Central memory CD8-positive, alpha-beta T cell (primary cell): Measurements from ENCODE around the gene ITPR2.
"Not testable (repeated sequence)": the region's sequence is repeated elsewhere in the genome, so short reads cannot be mapped to it uniquely, and the experiment has no call there.

Source experiments
- ATAC-seq: fragments of 150-1000 bp; cut with Tn5 transposase; replicated peaks from 2 replicates; pipeline ENCODE4 v1.10.0; 2022; ENCODE audit warnings: mild to moderate bottlenecking, moderate FRiP score, moderate number of reproducible peaks; ENCODE audit not compliant: poor library complexity, severe bottlenecking; ENCODE audit errors: extremely low read depth
- DNase-seq, 2 donors: peaks; one replicate each; pipeline ENCODE4 v3.0.0; 2021; ENCODE audit warnings: low spot score in 2 of 2
- H3K27ac Mint-ChIP-seq: one replicate; pipeline ENCODE4 v1.8.0; 2022; ENCODE audit warnings: low read depth, mild to moderate bottlenecking, moderate library complexity, mixed read lengths
- H3K27me3 Mint-ChIP-seq: one replicate; pipeline ENCODE4 v1.8.0; 2022; ENCODE audit warnings: mixed read lengths
- H3K36me3 Mint-ChIP-seq: one replicate; pipeline ENCODE4 v1.8.0; 2022; ENCODE audit warnings: mild to moderate bottlenecking, moderate library complexity, mixed read lengths; ENCODE audit not compliant: insufficient read depth
- H3K4me1 Mint-ChIP-seq: one replicate; pipeline ENCODE4 v1.8.0; 2022; ENCODE audit warnings: mixed read lengths
- H3K4me3 Mint-ChIP-seq: one replicate; pipeline ENCODE4 v1.8.0; 2022; ENCODE audit warnings: mild to moderate bottlenecking, moderate library complexity, mixed read lengths
- H3K9me3 Mint-ChIP-seq: one replicate; pipeline ENCODE4 v1.8.0; 2022; ENCODE audit warnings: mixed read lengths

ITPR2 gene

GRCh38 chr12:26863515-26863914 lies 30.5 kb upstream of the ITPR2 start:
- no peaks in the 10 kb centered on the region for H3K9me3 Mint-ChIP-seq
- H3K27ac Mint-ChIP-seq: no peak overlapping the region
- H3K36me3 Mint-ChIP-seq: no peaks in the 10 kb centered on the region
- peaks cover 14% of the 10 kb centered on the region for H3K4me1 Mint-ChIP-seq
- H3K4me3 Mint-ChIP-seq: no peak overlapping the region
- H3K27me3 Mint-ChIP-seq: no peaks in the 10 kb centered on the region
- DNase-seq: no peak
- ATAC-seq: no peak

GRCh38 chr12:26862787-26863186 lies 29.8 kb upstream of the ITPR2 start:
- not testable (repeated sequence) for H3K36me3 Mint-ChIP-seq, H3K27me3 Mint-ChIP-seq, ATAC-seq, H3K9me3 Mint-ChIP-seq, DNase-seq, H3K4me3 Mint-ChIP-seq, H3K27ac Mint-ChIP-seq
- H3K4me1 Mint-ChIP-seq: peaks cover 11% of the 10 kb centered on the region

GRCh38 chr12:26861690-26862089 lies 28.7 kb upstream of the ITPR2 start:
- no peaks in the 10 kb centered on the region for H3K36me3 Mint-ChIP-seq
- no peak overlapping the region for H3K4me3 Mint-ChIP-seq
- no peaks in the 10 kb centered on the region for H3K27me3 Mint-ChIP-seq
- H3K9me3 Mint-ChIP-seq: no peaks in the 10 kb centered on the region
- ATAC-seq (no peak), DNase-seq (no peak)
- no peak overlapping the region for H3K27ac Mint-ChIP-seq
- H3K4me1 Mint-ChIP-seq: peaks cover under 1% of the 10 kb centered on the region

GRCh38 chr12:26857465-26858176 lies 24.6 kb upstream of the ITPR2 start:
- no peak for DNase-seq
- Mint-ChIP-seq H3K4me1 (no peaks in the 10 kb centered on the region), H3K36me3 (no peaks in the 10 kb centered on the region), H3K9me3 (no peaks in the 10 kb centered on the region), H3K27ac (no peak overlapping the region), H3K27me3 (no peaks in the 10 kb centered on the region), H3K4me3 (no peak overlapping the region)
- ATAC-seq: no peak

- no peak overlapping the region for H3K4me3 Mint-ChIP-seq
- H3K27ac Mint-ChIP-seq: no peak overlapping the region
- no peak for DNase-seq
- ATAC-seq: no peak
- H3K36me3 Mint-ChIP-seq: no peaks in the 10 kb centered on the region
- no peaks in the 10 kb centered on the region for H3K27me3 Mint-ChIP-seq
- H3K4me1 Mint-ChIP-seq: no peaks in the 10 kb centered on the region
- H3K9me3 Mint-ChIP-seq: no peaks in the 10 kb centered on the region
These were observed 22.3 kb upstream of the ITPR2 start for GRCh38 chr12:26855337-26855736.

- Mint-ChIP-seq H3K4me3 (no peak overlapping the region), H3K27ac (no peak overlapping the region), H3K4me1 (no peaks in the 10 kb centered on the region), H3K27me3 (peaks cover 6% of the 10 kb centered on the region), H3K9me3 (no peaks in the 10 kb centered on the region), H3K36me3 (no peaks in the 10 kb centered on the region)
- no peak for ATAC-seq
- no peak for DNase-seq
These were observed 21.0 kb upstream of the ITPR2 start for GRCh38 chr12:26854031-26854390.

- DNase-seq (peak; percentile 47), ATAC-seq (peak; percentile 82)
- Mint-ChIP-seq H3K4me1 (no peaks in the 10 kb centered on the region), H3K27me3 (peaks cover 10% of the 10 kb centered on the region), H3K9me3 (no peaks in the 10 kb centered on the region), H3K36me3 (no peaks in the 10 kb centered on the region), H3K27ac (no peak overlapping the region), H3K4me3 (no peak overlapping the region)
These were observed 20.5 kb upstream of the ITPR2 start for GRCh38 chr12:26853303-26854030.

- peaks cover 33% of the 10 kb centered on the region for H3K27me3 Mint-ChIP-seq
- no peak overlapping the region for H3K27ac Mint-ChIP-seq
- no peaks in the 10 kb centered on the region for H3K4me1 Mint-ChIP-seq
- no peak for ATAC-seq
- DNase-seq: no peak
- no peaks in the 10 kb centered on the region for H3K9me3 Mint-ChIP-seq
- no peaks in the 10 kb centered on the region for H3K36me3 Mint-ChIP-seq
- H3K4me3 Mint-ChIP-seq: no peak overlapping the region
These were observed 18.2 kb upstream of the ITPR2 start for GRCh38 chr12:26851031-26851809.

- H3K27me3 Mint-ChIP-seq: peaks cover 43% of the 10 kb centered on the region
These were observed 15.3 kb upstream of the ITPR2 start for GRCh38 chr12:26848156-26848825.

GRCh38 chr12:26847431-26847830 lies 14.4 kb upstream of the ITPR2 start:
- Mint-ChIP-seq H3K9me3 (no peaks in the 10 kb centered on the region), H3K27me3 (peaks cover 43% of the 10 kb centered on the region), H3K27ac (no peak overlapping the region), H3K36me3 (no peaks in the 10 kb centered on the region), H3K4me1 (no peaks in the 10 kb centered on the region), H3K4me3 (no peak overlapping the region)
- DNase-seq (no peak), ATAC-seq (no peak)

More at GRCh38 chr12:26848156-26848825, 15.3 kb upstream of the ITPR2 start:
- no peak overlapping the region for H3K27ac Mint-ChIP-seq
- ATAC-seq: no peak
- H3K36me3 Mint-ChIP-seq: no peaks in the 10 kb centered on the region
- no peak for DNase-seq
- no peak overlapping the region for H3K4me3 Mint-ChIP-seq
- no peaks in the 10 kb centered on the region for H3K9me3 Mint-ChIP-seq
- H3K4me1 Mint-ChIP-seq: no peaks in the 10 kb centered on the region

GRCh38 chr12:26846416-26846815 lies 13.4 kb upstream of the ITPR2 start:
- ATAC-seq (no peak), DNase-seq (no peak)
- no peaks in the 10 kb centered on the region for H3K9me3 Mint-ChIP-seq
- no peak overlapping the region for H3K4me3 Mint-ChIP-seq
- no peaks in the 10 kb centered on the region for H3K36me3 Mint-ChIP-seq
- H3K27ac Mint-ChIP-seq: no peak overlapping the region
- H3K27me3 Mint-ChIP-seq: peaks cover 43% of the 10 kb centered on the region
- no peaks in the 10 kb centered on the region for H3K4me1 Mint-ChIP-seq

- Mint-ChIP-seq H3K27ac (no peak overlapping the region), H3K9me3 (no peaks in the 10 kb centered on the region), H3K36me3 (no peaks in the 10 kb centered on the region), H3K4me3 (no peak overlapping the region), H3K4me1 (no peaks in the 10 kb centered on the region), H3K27me3 (peaks cover 43% of the 10 kb centered on the region)
- DNase-seq (no peak), ATAC-seq (no peak)
These were observed 13.0 kb upstream of the ITPR2 start for GRCh38 chr12:26845984-26846383.
